Measurements from ENCODE around the gene CRB3. TPM values are rescaled to one million over a fixed set of nuclear protein-coding genes. Genes with fewer than 3 reads are reported as not detected.

The CRB3 gene
- total and polyA plus RNA-seq, 2 of the 8 experiments (the other 6 are each of a cell fraction or from before 2014, with no cell fraction given), result 21.1 to 24.6 TPM

GRCh38 chr19:6500837-6501739 is 37.0 kb downstream of the CRB3 start:
- H2BK120ac ChIP-seq (replicated peaks; ENCODE audit: low read depth, low read length), result no peak overlapping the region
- peaks cover 0 to 10% (median 7%) of the 10 kb centered on the region in 4 experiments; a peak in 5 of 7 replicates for H3K4me1 ChIP-seq (replicated peaks in 1 of 4; ENCODE audit: control insufficient read depth in 3 of 4, insufficient read depth in 4 of 4, low read length in 3 of 4)
- H2BK15ac ChIP-seq (ENCODE audit: low read length), result no peak overlapping the region
- no peaks in the 10 kb centered on the region for H3K79me2 ChIP-seq (ENCODE audit: control insufficient read depth in 1 of 2, insufficient read depth in 2 of 2, low read length in 2 of 2)
- H3K27ac ChIP-seq (ENCODE audit: low read depth, low read length), result no peak overlapping the region
- no peak overlapping the region for H4K91ac ChIP-seq (replicated peaks; ENCODE audit: insufficient read length, low read length)
- no peaks in the 10 kb centered on the region for H3K36me3 ChIP-seq (ENCODE audit: control insufficient read depth in 2 of 4, insufficient read depth in 4 of 4, low read length in 3 of 4)
- H3K9ac ChIP-seq (replicated peaks in 1 of 4; ENCODE audit: extremely low read depth in 1 of 4, low read depth in 3 of 4, low read length in 3 of 4), result no peak overlapping the region
- no peak overlapping the region for H2AFZ ChIP-seq (ENCODE audit: low read length)
- no peak overlapping the region; the same call in 1 of the 2 replicates for H3K18ac ChIP-seq (ENCODE audit: extremely low read depth, low read length)
- no peak overlapping the region for H3K23ac ChIP-seq (ENCODE audit: insufficient read length)
- H2AK5ac ChIP-seq (ENCODE audit: low read depth, low read length), result no peak overlapping the region
- POLR2A ChIA-PET (ENCODE audit: partially characterized antibody), result interaction anchor here (1.3 to 2.2 kb wide), 2 partner anchors 10 to 25 kb away, joined by 4 to 7 read pairs; no protein-coding TSS in a partner anchor
- H2BK20ac ChIP-seq (ENCODE audit: low read length), result no peak overlapping the region
- H3K4me3 ChIP-seq (ENCODE audit: extremely low read depth in 1 of 4, insufficient read depth in 2 of 4, low read depth in 3 of 4, low read length in 4 of 4), result peak overlapping the region; percentile 44 to 86 (median 59)
- H3K4ac ChIP-seq (replicated peaks; ENCODE audit: insufficient read length, low read depth, low read length), result no peak overlapping the region
- H3K23me2 ChIP-seq (ENCODE audit: low read depth, low read length), result peaks cover 10% of the 10 kb centered on the region
- H3K27me3 ChIP-seq (replicated peaks in 1 of 4; ENCODE audit: control insufficient read depth in 3 of 4, extremely low read depth in 1 of 4, insufficient read depth in 3 of 4, low read length in 3 of 4), result peaks cover 0 to 8% (median 7%) of the 10 kb centered on the region in 4 experiments; a peak in 4 of 7 replicates
- H3K79me1 ChIP-seq (ENCODE audit: low read depth, low read length), result no peaks in the 10 kb centered on the region
- DNase-seq (ENCODE audit: low read depth in 1 of 2, low spot score in 2 of 2) (peak in 1 of 2 experiments; percentile 52), FAIRE-seq (no peak)
- WGBS, 2 experiments (ENCODE audit: extremely low coverage in 1 of 2, insufficient coverage in 1 of 2, insufficient read length in 1 of 2, insufficient replicate concordance in 2 of 2, low coverage in 1 of 2, low lambda C conversion rate in 2 of 2, missing lambda C conversion rate in 1 of 2), result 70% methylated on average over 23 of the region's 24 CpGs; no CpG with 5 or more reads in 1 of the 2 experiments
- no peak overlapping the region for H3K56ac ChIP-seq (replicated peaks; ENCODE audit: insufficient read length, low read depth, low read length)
- CTCF ChIA-PET (ENCODE audit: partially characterized antibody), result interaction anchor here (0.9 to 4.8 kb wide), 3 partner anchors 9 to 268 kb away, joined by 3 to 30 read pairs (median 3); partner anchors contain the start of gene DENND1C
- H4K5ac ChIP-seq (ENCODE audit: insufficient read length, low read depth, low read length), result no peak overlapping the region
- H2BK12ac ChIP-seq (ENCODE audit: low read depth, low read length), result peak overlapping the region; percentile 71; the same call in 1 of the 2 replicates
- H4K20me1 ChIP-seq (replicated peaks in 1 of 2; ENCODE audit: control insufficient read depth in 1 of 2, insufficient read depth in 2 of 2, low read length in 2 of 2), result no peaks in the 10 kb centered on the region
- no peak overlapping the region for H3K14ac ChIP-seq (ENCODE audit: insufficient read length)
- H4K8ac ChIP-seq (ENCODE audit: extremely low read depth, insufficient read depth, low read length), result no peak overlapping the region; the same call in 1 of the 2 replicates
- no peaks in the 10 kb centered on the region for H3K9me3 ChIP-seq (ENCODE audit: insufficient read depth in 2 of 2, low read depth in 1 of 2, low read length in 1 of 2)
- no peak overlapping the region; the same call in 1 of the 2 replicates for H2BK5ac ChIP-seq (ENCODE audit: low read depth, low read length)
- peak overlapping the region; percentile 90 to 91 for H3K4me2 ChIP-seq (ENCODE audit: insufficient read depth in 1 of 2, low read depth in 2 of 2, low read length in 2 of 2)
- TF ChIP-seq BACH1 (IDR thresholded peaks at IDR 0.05; ENCODE audit: low read length), result no peak
- no peak for TF ChIP-seq BCL11A (IDR thresholded peaks at IDR 0.05; ENCODE audit: low read depth in 2 of 2, low read length in 2 of 2)
- no peak for TF ChIP-seq KDM5A (IDR thresholded peaks at IDR 0.05; ENCODE audit: low read length)
- no peak for TF ChIP-seq POLR2AphosphoS5 (IDR thresholded peaks at IDR 0.05; ENCODE audit: low read depth, low read length)
- no peak for TF ChIP-seq BRCA1 (IDR thresholded peaks at IDR 0.05; ENCODE audit: low read depth, low read length)
- no peak for TF ChIP-seq POLR2A (IDR thresholded peaks at IDR 0.05; ENCODE audit: control extremely low read depth in 1 of 2, low read depth in 2 of 2, low read length in 2 of 2)
- TF ChIP-seq TCF12 (IDR thresholded peaks at IDR 0.05; ENCODE audit: low read depth, low read length), result no peak
- TF ChIP-seq SP1 (IDR thresholded peaks at IDR 0.05; ENCODE audit: low read depth, low read length), result no peak
- TF ChIP-seq SIN3A (conservative IDR thresholded peaks at IDR 0.05 in 1 of 2, IDR thresholded peaks at IDR 0.05 in 1 of 2; ENCODE audit: low read depth in 1 of 2, low read length in 2 of 2), result no peak
- TF ChIP-seq CEBPB (IDR thresholded peaks at IDR 0.05; ENCODE audit: low read depth, low read length), result no peak
- TF ChIP-seq GABPA (IDR thresholded peaks at IDR 0.05; ENCODE audit: borderline replicate concordance, insufficient read depth, low read length), result no peak
- no peak for TF ChIP-seq FOSL1 (IDR thresholded peaks at IDR 0.05; ENCODE audit: insufficient read depth, low read depth, low read length)

Data from H1 (cell line).